ENCODE results near the gene TXNDC8. TPM values are rescaled to one million over a fixed set of nuclear protein-coding genes. Genes with fewer than 3 reads are reported as not detected.
"Not testable (repeated sequence)": the region's sequence is repeated elsewhere in the genome, so short reads cannot be mapped to it uniquely, and the experiment has no call there.

TXNDC8 gene
- not detected for polyA plus RNA-seq
- long read RNA-seq, donor 1 = 0 reads
- long read RNA-seq, donor 2 = 0 reads
- long read RNA-seq, donor 3 = 0 reads
- long read RNA-seq, donor 4 = 0 reads
- long read RNA-seq, donor 5 = 0 reads
- long read RNA-seq, donor 6 = 0 reads
- long read RNA-seq, donor 7 = 0 reads
- long read RNA-seq, donor 8 = 0 reads
- long read RNA-seq, donor 9 = 0 reads
- long read RNA-seq, donor 10 = 0 reads

DNA sequence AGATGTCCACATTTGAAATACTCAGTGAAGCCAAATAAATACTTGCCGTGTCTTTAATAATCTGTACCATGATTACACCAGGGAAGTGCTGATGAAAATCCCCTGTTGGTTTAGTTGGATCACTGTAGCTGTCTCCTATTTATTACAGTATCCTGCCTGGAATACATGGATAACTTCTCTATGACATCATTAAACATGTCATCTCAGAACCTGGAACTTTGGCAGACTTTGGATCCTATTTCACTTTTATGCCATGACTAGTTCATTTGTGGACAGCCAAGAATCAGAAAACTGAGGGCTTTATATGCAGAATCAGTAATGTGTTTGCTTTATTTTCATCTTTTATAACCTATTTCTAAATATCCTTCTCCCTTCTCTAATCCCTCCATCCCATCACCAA is at the start of gene TXNDC8:
TXNDC8 (minus strand) TSS at position 137 of the 400 bp plus-strand sequence.
- peak; percentile 8 to 37 for DNase-seq
- no peak for FAIRE-seq
- Histone ChIP-seq H3K27ac (ENCODE audit: low read depth in 1 of 3, low read length in 2 of 3) (no peak within 1 kb of the TSS), H3K4me3 (ENCODE audit: low read depth in 1 of 3, low read length in 3 of 3) (no peak within 1 kb of the TSS), H3K27me3 (ENCODE audit: control insufficient read depth in 3 of 3, insufficient read depth in 3 of 3, low read length in 3 of 3) (no peaks in the 10 kb centered on the region), H3K9me3 (ENCODE audit: control insufficient read depth in 2 of 2, insufficient read depth in 1 of 2, low read depth in 1 of 2, low read length in 1 of 2) (no peaks in the 10 kb centered on the region), H3K36me3 (ENCODE audit: control insufficient read depth in 3 of 3, insufficient read depth in 2 of 3, low read depth in 1 of 3, low read length in 3 of 3) (no peaks in the 10 kb centered on the region), H3K4me1 (ENCODE audit: control insufficient read depth in 3 of 3, insufficient read depth in 2 of 3, low read depth in 1 of 3, low read length in 2 of 3) (no peaks in the 10 kb centered on the region)
- WGBS, 3 donors = 77 to 92% (median 88%) methylated on average over 1 of the region's 1 CpG

DNA sequence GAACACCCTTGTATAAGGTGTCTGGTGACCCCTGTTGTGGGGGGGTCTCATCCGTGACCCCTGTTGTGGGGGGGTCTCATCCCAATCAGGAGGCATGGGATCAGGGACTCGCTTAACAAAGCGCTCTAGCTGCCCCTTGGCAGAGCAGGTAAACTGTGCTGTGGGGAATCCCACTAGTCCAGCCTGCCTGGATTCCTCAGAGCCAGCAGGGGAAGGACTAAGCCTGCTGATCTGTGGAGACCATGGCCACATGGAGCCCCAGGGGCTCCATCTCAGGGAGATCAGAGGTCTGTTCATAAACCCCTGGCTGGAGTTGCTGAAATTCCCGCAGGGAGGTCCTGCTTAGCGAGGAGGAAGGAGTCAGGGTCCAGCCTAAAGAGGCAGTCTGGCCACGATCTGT is 45.8 kb upstream of the TXNDC8 start:
- 87 to 92% (median 89%) methylated on average over 6 of the region's 6 CpGs for WGBS, 3 donors
- H3K36me3 ChIP-seq (ENCODE audit: control insufficient read depth in 3 of 3, insufficient read depth in 2 of 3, low read depth in 1 of 3, low read length in 3 of 3) = no peaks in the 10 kb centered on the region
- no peak overlapping the region for H3K4me3 ChIP-seq (ENCODE audit: low read depth in 1 of 3, low read length in 3 of 3)
- H3K4me1 ChIP-seq (ENCODE audit: control insufficient read depth in 3 of 3, insufficient read depth in 2 of 3, low read depth in 1 of 3, low read length in 2 of 3) = no peaks in the 10 kb centered on the region
- no peaks in the 10 kb centered on the region for H3K27me3 ChIP-seq (ENCODE audit: control insufficient read depth in 3 of 3, insufficient read depth in 3 of 3, low read length in 3 of 3)
- DNase-seq (no peak), FAIRE-seq (no peak)
- H3K27ac ChIP-seq (ENCODE audit: low read depth in 1 of 3, low read length in 2 of 3) = no peak overlapping the region
- H3K9me3 ChIP-seq (ENCODE audit: control insufficient read depth in 2 of 2, insufficient read depth in 1 of 2, low read depth in 1 of 2, low read length in 1 of 2) = peaks cover 0 to 3% of the 10 kb centered on the region in 2 donors

DNA sequence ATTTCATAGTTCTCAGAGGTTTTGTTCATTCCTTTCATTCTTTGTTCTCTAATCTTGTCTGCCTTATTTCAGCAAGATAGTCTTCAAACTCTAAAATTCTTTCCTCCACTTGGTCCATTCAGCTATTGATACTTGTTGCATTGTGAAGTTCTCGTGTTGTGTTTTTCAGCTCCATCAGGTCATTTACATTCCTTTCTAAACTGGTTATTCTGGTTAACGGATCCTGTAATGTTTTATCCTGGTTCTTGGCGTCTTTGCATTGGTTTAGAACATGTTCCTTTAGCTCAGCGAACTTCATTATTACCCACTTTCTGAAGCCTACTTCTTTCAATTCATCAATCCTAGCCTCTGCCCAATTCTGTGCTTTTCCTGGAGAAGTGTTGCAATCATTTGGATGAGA is 45.1 kb upstream of the TXNDC8 start:
- Histone ChIP-seq H3K9me3 (ENCODE audit: control insufficient read depth in 2 of 2, insufficient read depth in 1 of 2, low read depth in 1 of 2, low read length in 1 of 2) (peaks cover 0 to 3% of the 10 kb centered on the region in 2 donors), H3K4me1 (ENCODE audit: control insufficient read depth in 3 of 3, insufficient read depth in 2 of 3, low read depth in 1 of 3, low read length in 2 of 3) (no peaks in the 10 kb centered on the region), H3K4me3 (ENCODE audit: low read depth in 1 of 3, low read length in 3 of 3) (no peak overlapping the region), H3K27ac (ENCODE audit: low read depth in 1 of 3, low read length in 2 of 3) (no peak overlapping the region), H3K36me3 (ENCODE audit: control insufficient read depth in 3 of 3, insufficient read depth in 2 of 3, low read depth in 1 of 3, low read length in 3 of 3) (no peaks in the 10 kb centered on the region), H3K27me3 (ENCODE audit: control insufficient read depth in 3 of 3, insufficient read depth in 3 of 3, low read length in 3 of 3) (no peaks in the 10 kb centered on the region)
- DNase-seq = no peak
- 82 to 93% (median 89%) methylated on average over 4 of the region's 4 CpGs for WGBS, 3 donors
- no peak for FAIRE-seq

DNA sequence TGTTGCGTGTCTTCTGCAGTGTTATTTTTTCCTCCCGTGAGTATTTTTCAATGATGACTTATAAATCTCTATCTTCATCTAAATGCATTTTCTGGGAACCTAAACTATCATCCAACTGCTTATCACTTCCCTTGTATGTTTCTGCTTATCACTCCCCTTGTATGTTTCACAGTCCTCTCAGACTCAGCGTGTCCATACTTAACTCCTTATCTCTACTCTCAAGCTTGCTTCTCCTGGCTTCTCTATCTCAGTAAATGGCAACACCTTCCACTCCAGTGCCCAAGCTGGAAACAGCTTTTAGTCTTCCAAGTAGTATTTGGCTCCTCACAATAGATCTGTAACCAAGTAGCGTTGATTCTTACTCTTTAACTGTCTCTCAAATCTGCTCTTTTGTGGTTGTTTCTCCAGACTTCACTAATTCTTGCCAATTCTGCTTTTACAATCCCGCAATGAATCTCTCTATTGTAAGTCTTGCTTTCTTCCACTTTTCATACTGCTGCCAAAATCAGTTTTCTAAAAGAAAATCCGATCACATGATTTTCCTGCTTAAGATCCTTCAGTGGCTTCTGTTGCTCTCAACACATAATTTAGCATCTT is 33.8 kb upstream of the TXNDC8 start:
- no peaks in the 10 kb centered on the region for H3K36me3 ChIP-seq (ENCODE audit: control insufficient read depth in 3 of 3, insufficient read depth in 2 of 3, low read depth in 1 of 3, low read length in 3 of 3)
- DNase-seq (no peak), FAIRE-seq (no peak)
- H3K4me1 ChIP-seq (ENCODE audit: control insufficient read depth in 3 of 3, insufficient read depth in 2 of 3, low read depth in 1 of 3, low read length in 2 of 3) = no peaks in the 10 kb centered on the region
- no peaks in the 10 kb centered on the region for H3K9me3 ChIP-seq (ENCODE audit: control insufficient read depth in 2 of 2, insufficient read depth in 1 of 2, low read depth in 1 of 2, low read length in 1 of 2)
- 76 to 77% (median 76%) methylated on average over 6 of the region's 6 CpGs for WGBS, 3 donors
- H3K4me3 ChIP-seq (ENCODE audit: low read depth in 1 of 3, low read length in 3 of 3) = no peak overlapping the region
- no peaks in the 10 kb centered on the region for H3K27me3 ChIP-seq (ENCODE audit: control insufficient read depth in 3 of 3, insufficient read depth in 3 of 3, low read length in 3 of 3)
- H3K27ac ChIP-seq (ENCODE audit: low read depth in 1 of 3, low read length in 2 of 3) = no peak overlapping the region

DNA sequence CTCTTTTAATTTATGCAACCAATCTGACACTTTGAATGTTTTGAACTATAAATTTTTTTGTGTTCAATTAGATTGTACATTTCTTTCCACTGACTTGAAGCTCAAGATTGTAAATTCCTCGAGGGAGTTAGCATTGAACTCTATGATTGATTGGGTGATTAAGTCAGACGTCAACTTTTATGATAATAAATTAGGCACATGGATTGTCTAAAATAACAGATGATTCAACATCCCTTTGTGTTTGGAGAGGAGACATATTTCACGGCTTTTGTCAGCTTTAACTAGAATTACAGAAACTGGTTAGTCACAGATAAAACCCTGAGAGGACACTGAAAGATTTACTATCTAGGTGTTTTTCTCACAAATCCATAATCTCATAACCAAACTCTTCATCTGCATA is 32.7 kb upstream of the TXNDC8 start:
- no peak for FAIRE-seq

DNA sequence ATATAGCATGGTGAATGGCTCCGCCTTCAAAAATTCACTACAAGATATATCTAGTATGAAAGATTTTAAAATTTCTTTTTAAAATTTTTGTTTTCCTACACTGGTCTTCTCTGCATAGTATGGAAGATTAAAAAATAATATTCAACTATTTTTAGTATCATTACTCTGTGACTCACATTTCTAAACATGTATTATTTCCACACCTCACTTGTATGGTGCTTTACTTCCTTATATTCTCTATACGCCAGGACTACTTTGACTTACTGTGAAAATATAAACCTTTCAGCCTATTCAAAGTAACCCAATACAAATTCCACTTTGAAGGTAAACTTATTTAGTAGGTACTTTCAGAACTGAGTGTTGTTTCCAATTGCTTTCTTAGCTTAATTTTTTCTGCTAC is 26.8 kb upstream of the TXNDC8 start:
- 87 to 91% (median 90%) methylated on average over 2 of the region's 2 CpGs for WGBS, 3 donors
- Histone ChIP-seq H3K4me3 (ENCODE audit: low read depth in 1 of 3, low read length in 3 of 3) (no peak overlapping the region), H3K27me3 (ENCODE audit: control insufficient read depth in 3 of 3, insufficient read depth in 3 of 3, low read length in 3 of 3) (no peaks in the 10 kb centered on the region), H3K9me3 (ENCODE audit: control insufficient read depth in 2 of 2, insufficient read depth in 1 of 2, low read depth in 1 of 2, low read length in 1 of 2) (no peaks in the 10 kb centered on the region), H3K4me1 (ENCODE audit: control insufficient read depth in 3 of 3, insufficient read depth in 2 of 3, low read depth in 1 of 3, low read length in 2 of 3) (no peaks in the 10 kb centered on the region), H3K27ac (ENCODE audit: low read depth in 1 of 3, low read length in 2 of 3) (no peak overlapping the region), H3K36me3 (ENCODE audit: control insufficient read depth in 3 of 3, insufficient read depth in 2 of 3, low read depth in 1 of 3, low read length in 3 of 3) (no peaks in the 10 kb centered on the region)
- DNase-seq = no peak
- no peak for FAIRE-seq

More for the DNA sequence above, 32.7 kb upstream of the TXNDC8 start:
- no peak overlapping the region for H3K27ac ChIP-seq (ENCODE audit: low read depth in 1 of 3, low read length in 2 of 3)
- no peaks in the 10 kb centered on the region for H3K27me3 ChIP-seq (ENCODE audit: control insufficient read depth in 3 of 3, insufficient read depth in 3 of 3, low read length in 3 of 3)
- no peaks in the 10 kb centered on the region for H3K36me3 ChIP-seq (ENCODE audit: control insufficient read depth in 3 of 3, insufficient read depth in 2 of 3, low read depth in 1 of 3, low read length in 3 of 3)
- 26 to 45% (median 26%) methylated on average over 3 of the region's 3 CpGs for WGBS, 3 donors
- DNase-seq = no peak
- H3K4me1 ChIP-seq (ENCODE audit: control insufficient read depth in 3 of 3, insufficient read depth in 2 of 3, low read depth in 1 of 3, low read length in 2 of 3) = no peaks in the 10 kb centered on the region
- no peak overlapping the region for H3K4me3 ChIP-seq (ENCODE audit: low read depth in 1 of 3, low read length in 3 of 3)
- H3K9me3 ChIP-seq (ENCODE audit: control insufficient read depth in 2 of 2, insufficient read depth in 1 of 2, low read depth in 1 of 2, low read length in 1 of 2) = no peaks in the 10 kb centered on the region

DNA sequence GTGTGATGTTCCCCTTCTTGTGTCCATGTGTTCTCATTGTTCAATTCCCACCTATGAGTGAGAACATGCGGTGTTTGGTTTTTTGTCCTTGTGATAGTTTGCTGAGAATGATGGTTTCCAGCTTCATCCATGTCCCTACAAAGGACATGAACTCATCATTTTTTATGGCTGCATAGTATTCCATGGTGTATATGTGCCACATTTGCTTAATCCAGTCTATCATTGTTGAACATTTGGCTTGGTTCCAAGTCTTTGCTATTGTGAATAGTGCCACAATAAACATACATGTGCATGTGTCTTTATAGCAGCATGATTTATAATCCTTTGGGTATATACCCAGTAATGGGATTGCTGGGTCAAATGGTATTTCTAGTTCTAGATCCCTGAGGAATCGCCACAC is 21.3 kb upstream of the TXNDC8 start:
- no CpG with 5 or more reads among the region's 2 CpGs for WGBS, 3 donors
- H3K36me3 ChIP-seq (ENCODE audit: control insufficient read depth in 3 of 3, insufficient read depth in 2 of 3, low read depth in 1 of 3, low read length in 3 of 3); DNase-seq; FAIRE-seq; H3K9me3 ChIP-seq (ENCODE audit: control insufficient read depth in 2 of 2, insufficient read depth in 1 of 2, low read depth in 1 of 2, low read length in 1 of 2); H3K4me3 ChIP-seq (ENCODE audit: low read depth in 1 of 3, low read length in 3 of 3); H3K27ac ChIP-seq (ENCODE audit: low read depth in 1 of 3, low read length in 2 of 3); H3K27me3 ChIP-seq (ENCODE audit: control insufficient read depth in 3 of 3, insufficient read depth in 3 of 3, low read length in 3 of 3); H3K4me1 ChIP-seq (ENCODE audit: control insufficient read depth in 3 of 3, insufficient read depth in 2 of 3, low read depth in 1 of 3, low read length in 2 of 3): not testable (repeated sequence)

DNA sequence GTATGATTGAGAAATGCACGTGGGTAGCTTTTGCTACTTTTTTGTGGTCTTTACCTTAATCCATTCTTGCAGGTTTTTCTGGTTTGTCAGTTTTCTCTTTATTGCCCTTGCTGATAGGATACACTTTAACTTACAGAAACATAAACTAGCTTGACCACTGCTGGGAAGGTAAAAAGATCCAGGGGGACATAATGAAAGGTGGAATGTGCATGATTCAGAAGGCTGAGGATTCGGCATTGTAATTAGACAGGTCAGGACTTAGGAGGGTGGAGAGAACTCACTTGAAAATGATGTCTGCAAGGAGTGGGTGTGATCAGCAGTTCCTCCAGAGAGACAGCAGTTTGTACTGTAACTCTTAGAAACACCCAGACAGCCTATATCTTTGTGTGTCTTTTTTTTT is 19.8 kb upstream of the TXNDC8 start:
- FAIRE-seq = no peak
- 48 to 71% (median 60%) methylated on average over 2 of the region's 2 CpGs for WGBS, 3 donors

More for the DNA sequence above, 19.8 kb upstream of the TXNDC8 start:
- H3K36me3 ChIP-seq (ENCODE audit: control insufficient read depth in 3 of 3, insufficient read depth in 2 of 3, low read depth in 1 of 3, low read length in 3 of 3) = no peaks in the 10 kb centered on the region
- no peak for DNase-seq
- no peaks in the 10 kb centered on the region for H3K9me3 ChIP-seq (ENCODE audit: control insufficient read depth in 2 of 2, insufficient read depth in 1 of 2, low read depth in 1 of 2, low read length in 1 of 2)
- no peaks in the 10 kb centered on the region for H3K4me1 ChIP-seq (ENCODE audit: control insufficient read depth in 3 of 3, insufficient read depth in 2 of 3, low read depth in 1 of 3, low read length in 2 of 3)
- H3K27ac ChIP-seq (ENCODE audit: low read depth in 1 of 3, low read length in 2 of 3) = no peak overlapping the region
- H3K4me3 ChIP-seq (ENCODE audit: low read depth in 1 of 3, low read length in 3 of 3) = no peak overlapping the region
- no peaks in the 10 kb centered on the region for H3K27me3 ChIP-seq (ENCODE audit: control insufficient read depth in 3 of 3, insufficient read depth in 3 of 3, low read length in 3 of 3)
